ENCODE measurements around the gene ATG7. TPM values are rescaled to one million over a fixed set of nuclear protein-coding genes. Genes with fewer than 3 reads are reported as not detected.

ATG7 gene
- total RNA-seq, 1 donor from 2014 or later: 40.3 TPM

DNA sequence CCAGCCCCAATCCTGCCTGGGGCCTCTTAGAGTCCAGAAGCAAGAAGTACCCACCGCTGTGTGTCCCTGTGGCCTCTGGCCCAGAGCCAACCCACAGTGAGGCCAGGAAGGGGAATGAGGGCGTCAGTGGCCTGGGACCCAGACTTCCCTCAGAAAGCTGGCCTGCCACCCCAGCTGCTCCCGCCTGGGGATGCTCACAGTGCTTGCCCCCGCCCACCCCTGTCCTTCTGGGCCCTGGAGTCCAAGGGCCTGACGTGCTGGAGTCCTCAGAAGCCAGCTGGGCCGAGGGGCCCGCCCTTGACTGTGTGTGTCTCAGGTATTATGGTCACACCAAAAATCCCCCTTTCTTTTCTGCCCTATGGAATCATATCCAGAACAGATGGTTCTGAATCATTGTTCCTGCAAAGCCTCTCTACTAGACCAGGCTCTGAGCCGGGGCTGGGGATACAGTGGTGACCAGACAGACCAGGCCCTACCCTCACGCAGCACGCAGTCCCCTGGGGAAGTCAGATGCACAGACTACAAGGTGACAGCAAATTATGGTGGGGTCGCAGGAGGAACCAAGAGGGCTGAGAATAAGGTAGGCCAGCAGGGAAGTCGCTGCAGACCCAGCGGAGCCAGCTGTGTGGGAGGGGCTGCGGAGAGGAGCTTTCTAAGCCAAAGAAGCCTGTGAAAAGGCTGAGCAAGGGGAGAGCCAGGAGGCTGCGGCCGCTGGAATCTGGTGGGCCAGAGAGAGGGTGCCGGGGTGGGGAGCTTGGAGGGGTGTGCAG is 272.4 kb downstream of the ATG7 start:
- peaks cover 9% of the 10 kb centered on the region for H3K36me3 Mint-ChIP-seq
- peak overlapping the region; percentile 34 for H3K27ac Mint-ChIP-seq
- H3K4me1 Mint-ChIP-seq: peaks cover 54% of the 10 kb centered on the region
- no peak overlapping the region for H3K4me3 Mint-ChIP-seq
- H3K9me3 Mint-ChIP-seq: no peaks in the 10 kb centered on the region
- no peak for DNase-seq (ENCODE audit: low spot score in 2 of 2, unreplicated experiment in 2 of 2)
- no peaks in the 10 kb centered on the region for H3K27me3 Mint-ChIP-seq (ENCODE audit: low read depth)
- TF ChIP-seq CTCF (IDR thresholded peaks at IDR 0.05; ENCODE audit: unreplicated experiment): no peak

DNA sequence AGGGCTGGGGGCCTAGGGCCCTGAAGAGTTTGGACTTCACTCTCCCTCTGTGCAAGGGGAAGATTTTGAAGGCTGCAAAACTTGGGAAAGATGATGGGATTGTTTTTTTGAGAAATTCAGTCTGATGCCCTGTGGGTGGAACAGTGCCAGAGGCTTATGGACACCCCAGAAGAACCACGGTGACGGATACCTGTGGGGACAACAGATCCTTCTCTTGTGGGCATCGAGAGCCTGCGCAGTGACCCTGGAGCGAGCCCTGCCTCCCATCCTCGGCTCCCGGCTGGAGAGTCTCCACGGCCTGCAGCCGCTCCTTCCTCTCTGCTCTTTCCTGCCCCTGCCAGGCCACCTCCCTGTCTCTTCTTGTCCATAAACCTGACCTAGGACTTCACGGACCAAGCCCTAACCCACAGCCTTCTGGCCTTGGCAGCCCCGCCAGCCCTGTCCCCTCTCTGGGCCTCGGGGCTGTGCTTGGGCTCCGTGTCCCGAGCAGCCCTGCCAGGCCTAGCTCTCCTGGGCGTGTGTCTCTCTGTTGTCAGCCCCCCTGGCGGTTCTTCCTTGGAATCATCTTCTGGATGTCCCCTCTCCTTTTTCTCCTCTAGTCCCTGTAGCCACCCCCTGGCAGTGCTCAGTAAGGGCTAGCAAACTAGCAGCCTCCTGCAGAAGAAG is 273.1 kb downstream of the ATG7 start:
- peaks cover 49% of the 10 kb centered on the region for H3K4me1 Mint-ChIP-seq
- no peak for TF ChIP-seq CTCF (IDR thresholded peaks at IDR 0.05; ENCODE audit: unreplicated experiment)
- H3K36me3 Mint-ChIP-seq: peaks cover 9% of the 10 kb centered on the region
- H3K27me3 Mint-ChIP-seq (ENCODE audit: low read depth): no peaks in the 10 kb centered on the region
- DNase-seq (ENCODE audit: low spot score in 2 of 2, unreplicated experiment in 2 of 2): no peak
- peak overlapping the region; percentile 34 for H3K27ac Mint-ChIP-seq
- H3K4me3 Mint-ChIP-seq: no peak overlapping the region
- no peaks in the 10 kb centered on the region for H3K9me3 Mint-ChIP-seq

DNA sequence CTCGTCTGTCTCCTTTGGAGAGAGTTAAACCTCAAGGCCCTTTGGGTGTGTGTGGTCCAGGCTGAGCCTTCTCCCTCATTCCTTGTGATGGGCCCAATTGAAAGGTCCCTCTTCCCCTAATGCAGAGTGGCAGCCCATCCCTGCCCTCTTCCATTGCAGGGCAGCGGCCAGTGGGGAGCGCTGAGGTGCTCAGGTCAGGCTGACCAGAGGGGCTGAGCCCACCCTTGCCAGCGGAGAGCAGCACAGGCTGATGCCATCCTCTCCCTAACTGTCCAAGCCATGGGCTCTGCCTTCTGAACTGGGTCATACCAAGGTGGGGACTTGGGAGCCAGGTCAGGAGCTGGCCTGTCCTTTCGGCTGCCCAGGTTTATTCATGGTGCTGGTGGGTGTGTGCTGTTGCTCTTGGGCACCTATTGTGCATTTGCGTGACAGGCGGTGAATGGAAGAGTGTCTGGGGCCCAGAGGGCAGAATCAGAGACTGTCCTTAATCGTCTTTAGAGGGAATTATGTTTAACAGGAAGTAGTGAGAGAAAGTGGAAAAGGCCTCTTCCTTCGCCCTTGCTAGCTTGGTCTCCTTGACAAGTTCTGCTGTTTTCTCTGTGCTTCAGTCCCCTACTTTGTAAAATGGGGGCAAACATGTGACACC is 274.6 kb downstream of the ATG7 start:
- H3K4me3 Mint-ChIP-seq: no peak overlapping the region
- no peak for TF ChIP-seq CTCF (IDR thresholded peaks at IDR 0.05; ENCODE audit: unreplicated experiment)
- H3K27ac Mint-ChIP-seq: no peak overlapping the region
- H3K36me3 Mint-ChIP-seq: peaks cover 17% of the 10 kb centered on the region
- H3K27me3 Mint-ChIP-seq (ENCODE audit: low read depth): no peaks in the 10 kb centered on the region
- H3K4me1 Mint-ChIP-seq: peaks cover 41% of the 10 kb centered on the region
- peaks cover 8% of the 10 kb centered on the region for H3K9me3 Mint-ChIP-seq
- no peak for DNase-seq (ENCODE audit: low spot score in 2 of 2, unreplicated experiment in 2 of 2)

- no peak overlapping the region for H3K4me3 Mint-ChIP-seq
- H3K9me3 Mint-ChIP-seq: peaks cover 8% of the 10 kb centered on the region
- no peaks in the 10 kb centered on the region for H3K27me3 Mint-ChIP-seq (ENCODE audit: low read depth)
- no peak for TF ChIP-seq CTCF (IDR thresholded peaks at IDR 0.05; ENCODE audit: unreplicated experiment)
- H3K4me1 Mint-ChIP-seq: peaks cover 34% of the 10 kb centered on the region
- H3K27ac Mint-ChIP-seq: no peak overlapping the region
- no peak for DNase-seq (ENCODE audit: low spot score in 2 of 2, unreplicated experiment in 2 of 2)
- peaks cover 22% of the 10 kb centered on the region for H3K36me3 Mint-ChIP-seq
Observed at GRCh38 chr3:11547498-11547897, 275.3 kb downstream of the ATG7 start.

DNA sequence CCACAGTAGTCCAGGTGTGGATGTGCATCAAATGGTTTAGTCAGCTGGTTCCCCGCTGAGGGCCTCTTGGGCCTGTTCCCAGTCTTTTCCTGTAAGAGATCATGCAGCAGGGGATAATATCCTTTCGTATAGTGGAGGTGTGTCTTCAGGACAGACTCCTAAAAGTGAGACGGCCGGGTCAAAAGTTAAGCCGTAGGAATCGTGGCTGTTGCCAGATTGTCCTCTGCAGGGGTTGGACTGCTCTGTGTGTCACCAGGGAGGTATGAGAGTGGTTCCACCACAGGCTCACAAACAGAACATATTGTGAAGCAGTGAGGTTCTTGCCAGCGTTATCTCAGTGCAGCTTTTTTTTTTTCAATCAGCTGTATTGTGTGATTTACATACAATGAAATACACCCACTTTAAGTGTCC is 276.5 kb downstream of the ATG7 start:
- Mint-ChIP-seq H3K4me3 (no peak overlapping the region), H3K27me3 (ENCODE audit: low read depth) (no peaks in the 10 kb centered on the region), H3K27ac (peak overlapping the region; percentile 91), H3K9me3 (peaks cover 8% of the 10 kb centered on the region), H3K36me3 (peaks cover 30% of the 10 kb centered on the region), H3K4me1 (peaks cover 25% of the 10 kb centered on the region)
- no peak for TF ChIP-seq CTCF (IDR thresholded peaks at IDR 0.05; ENCODE audit: unreplicated experiment)
- no peak for DNase-seq (ENCODE audit: low spot score in 2 of 2, unreplicated experiment in 2 of 2)
